Calu3 (cell line): ENCODE measurements around the gene ABCC8. TPM values are rescaled to one million over a fixed set of nuclear protein-coding genes. Genes with fewer than 3 reads are reported as not detected.

Experiments used
- BruUV-seq: library from RNA; stranded (reverse); fragments of 400-500 nt; replicated peaks from 2 replicates; lab custom pipeline; 2021; lab: Mats Ljungman, UMichigan
- CTCF ChIA-PET: fragments of 300-600 bp; sonication (Branson Sonifier 250); formaldehyde crosslinking; loops from one replicate; lab custom pipeline; 2022; ENCODE audit warnings: antibody characterized with exemption; lab: Charles Lee
- DNase-seq: peaks from one replicate; pipeline ENCODE4 v3.0.0; 2022
- H3K27ac Mint-ChIP-seq: one replicate; pipeline ENCODE4 v1.8.0; 2022; ENCODE audit warnings: mixed read lengths; ENCODE audit not compliant: unreplicated experiment
- H3K27me3 Mint-ChIP-seq: one replicate; pipeline ENCODE4 v1.8.0; 2022; ENCODE audit warnings: mixed read lengths; ENCODE audit not compliant: unreplicated experiment
- H3K36me3 Mint-ChIP-seq: one replicate; pipeline ENCODE4 v1.8.0; 2022; ENCODE audit warnings: mild to moderate bottlenecking, moderate library complexity, mixed read lengths; ENCODE audit not compliant: insufficient read depth, unreplicated experiment
- H3K4me1 Mint-ChIP-seq: one replicate; pipeline ENCODE4 v1.8.0; 2022; ENCODE audit warnings: mild to moderate bottlenecking, low read depth, mixed read lengths; ENCODE audit not compliant: unreplicated experiment
- H3K4me3 Mint-ChIP-seq: one replicate; pipeline ENCODE4 v1.8.0; 2022; ENCODE audit warnings: mild to moderate bottlenecking, low read depth, moderate library complexity, mixed read lengths; ENCODE audit not compliant: unreplicated experiment
- H3K9me3 Mint-ChIP-seq: one replicate; pipeline ENCODE4 v1.8.0; 2022; ENCODE audit warnings: low read depth, mixed read lengths; ENCODE audit not compliant: unreplicated experiment
- intact Hi-C: fragments of 100-400 bp; cut with micrococcal nuclease; formaldehyde crosslinking; loops from one replicate; pipeline ENCODE4 v1.10.0; 2022; ENCODE audit not compliant: unreplicated experiment
- total RNA-seq: library from RNA; stranded (reverse); gene quantifications from 2 replicates; pipeline ENCODE4 v1.2.3, GENCODE V29; 2022
- TF ChIP-seq, protein P1 (sequence below): fragments of 200-600 bp; IDR thresholded peaks from one replicate; pipeline ENCODE4 v1.8.0; 2022; ENCODE audit warnings: antibody characterized with exemption; ENCODE audit not compliant: unreplicated experiment

ABCC8 gene
- total RNA-seq, 1 experiment from 2014 or later = 0.76 TPM

DNA sequence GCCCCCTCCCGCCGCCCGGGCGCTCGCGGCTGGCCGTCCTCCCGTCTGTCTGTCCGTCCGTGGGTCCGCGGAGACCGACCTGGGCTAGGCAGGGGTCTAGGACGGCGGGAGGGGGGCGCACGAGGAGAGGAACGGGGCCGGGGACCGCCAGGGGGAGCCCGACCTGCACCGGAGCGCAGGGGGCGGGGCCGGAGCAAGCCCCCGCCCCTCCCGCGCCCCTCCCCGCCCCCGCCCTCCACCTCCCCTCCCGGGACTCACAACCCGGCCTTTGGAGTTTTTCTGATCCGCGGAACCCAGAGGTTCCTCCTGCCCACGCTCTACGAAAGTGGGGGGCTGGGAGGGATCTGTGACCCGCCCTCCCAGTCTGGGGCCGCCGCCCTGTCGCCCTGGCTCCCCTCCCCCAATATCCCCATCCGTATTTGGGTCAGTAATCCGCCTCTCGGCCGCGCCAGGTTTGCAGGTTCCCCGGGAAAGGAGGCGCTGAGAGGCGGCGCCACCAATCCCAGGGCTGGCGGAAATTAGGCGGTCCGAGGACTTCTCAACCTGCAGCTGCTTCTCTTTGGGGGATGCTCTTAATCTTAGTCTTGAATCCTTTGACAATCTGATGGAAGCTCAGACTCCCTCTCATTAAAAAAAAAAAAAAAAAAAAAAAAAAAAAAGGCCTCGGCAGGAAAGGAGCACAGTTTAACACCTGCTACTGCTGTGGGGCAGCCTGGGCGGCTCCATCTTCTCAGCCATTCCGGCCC lies 87.3 kb downstream of the ABCC8 start:
- TF ChIP-seq, protein P1, sequence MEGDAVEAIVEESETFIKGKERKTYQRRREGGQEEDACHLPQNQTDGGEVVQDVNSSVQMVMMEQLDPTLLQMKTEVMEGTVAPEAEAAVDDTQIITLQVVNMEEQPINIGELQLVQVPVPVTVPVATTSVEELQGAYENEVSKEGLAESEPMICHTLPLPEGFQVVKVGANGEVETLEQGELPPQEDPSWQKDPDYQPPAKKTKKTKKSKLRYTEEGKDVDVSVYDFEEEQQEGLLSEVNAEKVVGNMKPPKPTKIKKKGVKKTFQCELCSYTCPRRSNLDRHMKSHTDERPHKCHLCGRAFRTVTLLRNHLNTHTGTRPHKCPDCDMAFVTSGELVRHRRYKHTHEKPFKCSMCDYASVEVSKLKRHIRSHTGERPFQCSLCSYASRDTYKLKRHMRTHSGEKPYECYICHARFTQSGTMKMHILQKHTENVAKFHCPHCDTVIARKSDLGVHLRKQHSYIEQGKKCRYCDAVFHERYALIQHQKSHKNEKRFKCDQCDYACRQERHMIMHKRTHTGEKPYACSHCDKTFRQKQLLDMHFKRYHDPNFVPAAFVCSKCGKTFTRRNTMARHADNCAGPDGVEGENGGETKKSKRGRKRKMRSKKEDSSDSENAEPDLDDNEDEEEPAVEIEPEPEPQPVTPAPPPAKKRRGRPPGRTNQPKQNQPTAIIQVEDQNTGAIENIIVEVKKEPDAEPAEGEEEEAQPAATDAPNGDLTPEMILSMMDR = peak; percentile 88
- BruUV-seq = no TSS peak
- Mint-ChIP-seq H3K9me3 (no peaks in the 10 kb centered on the region), H3K36me3 (peaks cover 22% of the 10 kb centered on the region), H3K27me3 (no peaks in the 10 kb centered on the region), H3K27ac (no peak overlapping the region), H3K4me3 (peak overlapping the region; percentile 77), H3K4me1 (no peaks in the 10 kb centered on the region)
- CTCF ChIA-PET = interaction anchor here (0.6 to 0.9 kb wide), 9 partner anchors 49 to 616 kb away, joined by 3 to 5 read pairs (median 3); no protein-coding TSS in a partner anchor
- intact Hi-C loops = loop anchor here (10.0 kb wide), 1 partner anchor 85 kb away; the partner anchor contains the start of gene ABCC8
- peak; percentile 88 for DNase-seq

DNA sequence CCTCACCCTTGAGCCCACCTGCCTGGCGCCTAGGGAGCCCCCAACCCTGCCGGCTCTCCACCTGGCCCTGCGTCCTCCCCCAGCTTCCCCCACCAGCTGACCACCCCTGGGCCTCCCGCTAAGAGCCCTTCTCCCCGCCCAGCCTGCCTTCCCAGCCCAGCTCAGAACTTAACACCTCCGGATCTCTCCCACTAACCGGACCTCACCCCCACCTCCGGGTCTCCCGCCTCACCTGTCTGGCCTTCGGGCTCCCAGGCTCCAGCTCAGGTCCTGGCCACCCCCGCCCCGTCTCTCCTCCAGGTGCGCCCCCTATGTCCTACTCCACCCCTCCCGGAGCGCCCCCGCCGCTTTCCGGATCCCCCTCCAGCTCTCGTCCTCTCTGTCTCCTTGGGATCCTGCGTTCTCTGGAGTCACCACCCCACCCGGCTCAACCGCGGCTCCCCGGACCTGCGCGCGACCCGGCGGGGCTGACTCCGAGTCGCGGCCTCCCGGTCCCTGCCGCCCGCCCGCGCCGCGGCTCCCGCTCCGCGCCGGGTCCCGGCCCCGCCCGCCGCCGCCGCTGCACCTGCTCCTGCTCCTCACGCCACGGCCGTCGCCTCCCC lies 87.9 kb downstream of the ABCC8 start, which contains the start of gene KCNJ11:
Gene KCNJ11 (minus strand): TSS at position 51 of the 602 bp plus-strand sequence. CDS start 568 bp downstream, outside the sequence.
- H3K4me3 Mint-ChIP-seq = peak within 1 kb of the TSS; percentile 77
- no peaks in the 10 kb centered on the region for H3K9me3 Mint-ChIP-seq
- DNase-seq = peak; percentile 39
- intact Hi-C loops = loop anchor here (10.0 kb wide), 1 partner anchor 86 kb away; the partner anchor contains the start of gene ABCC8
- CTCF ChIA-PET = interaction anchor here (0.6 to 0.9 kb wide), 8 partner anchors 17 to 617 kb away, joined by 3 to 5 read pairs (median 3); no protein-coding TSS in a partner anchor
- no TSS peak for BruUV-seq
- no peaks in the 10 kb centered on the region for H3K4me1 Mint-ChIP-seq
- no peaks in the 10 kb centered on the region for H3K27me3 Mint-ChIP-seq
- no peak within 1 kb of the TSS for H3K27ac Mint-ChIP-seq
- TF ChIP-seq, protein P1 = no peak
- peaks cover 22% of the 10 kb centered on the region for H3K36me3 Mint-ChIP-seq

DNA sequence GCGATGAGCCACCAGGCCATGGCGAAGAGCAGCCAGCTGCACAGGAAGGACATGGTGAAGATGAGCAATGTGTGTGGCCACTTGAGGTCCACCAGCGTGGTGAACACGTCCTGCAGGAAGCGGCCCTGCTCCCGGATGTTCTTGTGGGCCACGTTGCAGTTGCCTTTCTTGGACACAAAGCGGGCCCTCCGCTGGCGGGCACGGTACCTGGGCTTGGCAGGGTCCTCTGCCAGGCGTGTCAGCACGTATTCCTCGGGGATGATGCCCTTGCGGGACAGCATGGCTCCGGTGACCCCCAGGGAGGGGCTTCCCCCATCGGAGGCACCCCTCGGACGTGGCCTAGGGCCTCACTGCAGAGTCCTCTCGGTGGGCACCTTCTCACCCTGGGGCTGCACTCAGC lies 88.8 kb downstream of the ABCC8 start:
- H3K4me1 Mint-ChIP-seq = no peaks in the 10 kb centered on the region
- no peaks in the 10 kb centered on the region for H3K27me3 Mint-ChIP-seq
- H3K9me3 Mint-ChIP-seq = no peaks in the 10 kb centered on the region
- H3K4me3 Mint-ChIP-seq = no peak overlapping the region
- TF ChIP-seq, protein P1 = no peak
- intact Hi-C loops = loop anchor here (10.0 kb wide), 1 partner anchor 87 kb away; the partner anchor contains the start of gene ABCC8
- H3K36me3 Mint-ChIP-seq = peaks cover 22% of the 10 kb centered on the region
- no TSS peak for BruUV-seq
- CTCF ChIA-PET = no interaction called here
- no peak overlapping the region for H3K27ac Mint-ChIP-seq
- no peak for DNase-seq

DNA sequence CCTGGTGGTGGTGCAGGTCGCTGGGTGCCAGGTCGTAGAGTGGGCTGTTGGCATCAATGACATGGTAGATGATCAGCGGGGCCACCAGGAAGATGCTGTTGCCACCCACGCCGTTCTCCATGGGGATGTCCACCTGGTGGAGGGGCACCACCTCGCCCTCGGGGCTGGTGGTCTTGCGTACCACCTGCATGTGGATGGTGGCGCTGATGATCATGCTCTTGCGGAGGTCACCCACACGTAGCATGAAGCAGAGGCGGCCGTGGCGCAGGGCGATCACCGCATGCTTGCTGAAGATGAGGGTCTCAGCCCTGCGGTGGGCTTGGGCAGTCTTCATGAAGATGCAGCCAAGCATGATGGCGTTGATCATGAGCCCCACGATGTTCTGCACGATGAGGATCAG lies 89.4 kb downstream of the ABCC8 start:
- intact Hi-C loops = loop anchor here (10.0 kb wide), 1 partner anchor 88 kb away; the partner anchor contains the start of gene ABCC8
- Mint-ChIP-seq H3K4me1 (no peaks in the 10 kb centered on the region), H3K27ac (no peak overlapping the region), H3K36me3 (peaks cover 22% of the 10 kb centered on the region), H3K27me3 (no peaks in the 10 kb centered on the region), H3K4me3 (no peak overlapping the region), H3K9me3 (no peaks in the 10 kb centered on the region)
- CTCF ChIA-PET = interaction anchor here (1.0 to 1.2 kb wide), 4 partner anchors 11 to 141 kb away, joined by 4 to 9 read pairs (median 5); no protein-coding TSS in a partner anchor
- TF ChIP-seq, protein P1 = no peak
- no TSS peak for BruUV-seq
- no peak for DNase-seq
